CD4-positive, alpha-beta T cell treated with Interleukin-15 for 1 hour (primary cell): ENCODE measurements around the gene ARHGEF25.
"Not testable (repeated sequence)": the region's sequence is repeated elsewhere in the genome, so short reads cannot be mapped to it uniquely, and the experiment has no call there.

ENCODE experiments used
- DNase-seq: peaks from one replicate; pipeline ENCODE4 v3.0.0-alpha.2; 2020

ARHGEF25 gene

GRCh38 chr12:57638096-57638495 lies 26.9 kb downstream of the ARHGEF25 start:
- no peak for DNase-seq

GRCh38 chr12:57640175-57641042 lies 29.2 kb downstream of the ARHGEF25 start:
- DNase-seq, result no peak

GRCh38 chr12:57641699-57642442 lies 30.6 kb downstream of the ARHGEF25 start:
- no peak for DNase-seq

- not testable (repeated sequence) for DNase-seq
These were observed 34.9 kb downstream of the ARHGEF25 start for GRCh38 chr12:57645990-57646658.

GRCh38 chr12:57646659-57647049 lies 35.4 kb downstream of the ARHGEF25 start:
- not testable (repeated sequence) for DNase-seq

DNA sequence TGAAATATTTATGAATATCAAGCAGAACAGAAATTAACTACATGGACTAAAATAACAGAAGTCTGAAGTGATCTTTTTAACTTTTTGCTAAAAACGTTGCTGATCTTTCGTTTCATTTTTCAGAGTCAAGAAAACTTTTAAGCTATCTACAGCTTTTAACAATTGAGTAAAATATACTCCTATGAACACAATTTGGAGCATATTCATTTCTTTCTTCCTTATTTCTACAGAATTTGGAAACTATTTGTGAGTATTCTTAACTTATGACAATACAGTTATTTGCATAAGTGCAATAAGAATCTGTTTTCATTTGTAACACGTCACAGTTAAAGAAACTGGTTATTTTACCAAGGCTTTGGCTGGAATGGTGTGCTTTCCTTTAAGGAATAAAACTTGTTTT lies 42.8 kb downstream of the ARHGEF25 start:
- no peak for DNase-seq

DNA sequence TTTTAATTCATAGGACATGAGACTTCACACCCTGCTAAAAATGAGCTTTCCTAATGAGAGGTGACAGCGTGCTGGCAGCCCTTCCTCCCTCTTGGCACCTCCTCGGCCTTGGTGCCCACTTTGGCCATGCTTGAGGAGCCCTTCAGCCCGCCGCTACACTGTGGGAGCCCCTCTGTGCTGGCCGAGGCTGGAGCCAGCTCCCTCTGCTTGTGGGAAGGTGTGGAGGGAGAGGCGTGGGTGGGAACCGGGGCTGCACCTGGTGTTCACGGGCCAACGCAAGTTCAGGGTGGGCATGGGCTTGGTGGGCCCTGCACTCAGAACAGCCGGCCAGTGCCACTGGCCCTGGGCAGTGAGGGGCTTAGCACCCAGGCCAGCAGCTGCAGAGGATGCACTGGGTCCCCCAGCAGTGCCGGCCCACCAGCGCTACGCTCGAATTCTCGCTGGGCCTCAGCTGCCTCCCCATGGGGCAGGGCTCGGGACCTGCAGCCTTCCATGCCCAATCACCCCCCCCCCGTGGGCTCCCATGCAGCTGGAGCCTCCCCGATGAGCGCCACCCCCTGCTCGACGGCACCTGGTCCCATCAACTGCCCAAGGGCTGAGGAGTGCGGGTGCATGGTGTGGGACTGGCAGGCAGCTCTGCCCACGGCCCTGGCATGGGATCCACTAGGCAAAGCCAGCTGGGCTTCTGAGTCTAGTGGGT lies 44.5 kb downstream of the ARHGEF25 start:
- no peak for DNase-seq

GRCh38 chr12:57656408-57656807 lies 45.2 kb downstream of the ARHGEF25 start:
- DNase-seq, result not testable (repeated sequence)

DNA sequence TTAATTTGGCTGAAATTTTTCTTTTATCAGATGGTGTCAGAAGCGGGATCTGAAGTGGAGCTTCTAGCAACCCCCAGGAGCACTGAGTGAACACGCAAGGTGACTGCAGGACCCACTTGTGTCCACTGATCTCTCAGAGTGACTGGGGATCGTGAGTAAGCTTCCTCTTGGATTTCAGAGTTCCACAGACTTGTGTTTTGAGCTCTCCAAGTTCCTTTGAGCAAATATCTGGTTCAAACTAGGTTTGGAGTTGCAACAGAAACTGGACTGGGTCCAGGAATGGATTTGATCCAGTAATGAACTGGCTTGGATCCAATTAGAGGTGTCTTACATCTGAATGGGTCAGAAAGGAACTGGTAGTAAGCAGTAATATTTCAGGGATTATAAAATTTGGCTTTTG lies 46.5 kb downstream of the ARHGEF25 start:
- no peak for DNase-seq

- DNase-seq, result no peak
These were observed 47.7 kb downstream of the ARHGEF25 start for GRCh38 chr12:57658890-57659289.

- DNase-seq, result no peak
These were observed 50.1 kb downstream of the ARHGEF25 start for GRCh38 chr12:57661376-57661775.

DNA sequence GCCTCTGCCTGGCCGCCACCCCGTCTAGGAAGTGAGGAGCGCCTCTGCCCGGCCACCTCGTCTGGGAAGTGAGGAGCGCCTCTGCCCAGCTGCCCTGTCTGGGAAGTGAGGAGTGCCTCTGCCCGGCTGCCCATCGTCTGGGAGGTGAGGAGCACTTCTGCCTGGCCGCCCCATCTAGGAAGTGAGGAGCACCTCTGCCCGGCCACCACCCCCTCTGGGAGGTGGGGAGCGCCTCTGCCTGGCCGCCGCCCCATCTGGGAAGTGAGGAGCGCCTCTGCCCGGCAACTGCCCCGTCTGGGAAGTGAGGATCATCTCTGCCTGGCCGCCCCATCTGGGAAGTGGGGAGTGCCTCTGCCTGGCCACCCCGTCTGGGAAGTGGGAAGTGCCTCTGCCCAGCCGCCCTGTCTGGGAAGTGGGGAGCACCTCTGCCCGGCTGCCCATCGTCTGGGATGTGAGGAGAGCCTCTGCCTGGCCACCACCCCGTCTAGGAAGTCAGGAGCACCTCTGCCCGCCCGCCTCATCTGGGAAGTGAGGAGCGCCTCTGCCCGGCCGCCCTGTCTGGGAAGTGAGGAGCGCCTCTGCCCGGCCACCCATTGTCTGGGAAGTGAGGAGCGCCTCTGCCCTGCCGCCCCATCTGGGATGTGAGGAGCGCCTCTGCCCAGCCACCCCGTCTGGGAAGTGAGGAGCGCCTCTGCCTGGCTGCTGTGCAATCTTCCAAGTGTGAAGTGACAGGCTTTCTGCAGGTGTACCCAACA lies 54.0 kb downstream of the ARHGEF25 start:
- not testable (repeated sequence) for DNase-seq
